Mesenchymal stem cell (in vitro differentiated cells and primary cell): ENCODE data around the gene METAP1.

Source experiments
- DNase-seq: peaks from one replicate; pipeline ENCODE4 v3.0.0-alpha.2; 2013
- H2AFZ ChIP-seq: one replicate; pipeline ENCODE4 v1.6.1; 2013; ENCODE audit warnings: low read depth, mild to moderate bottlenecking, control low read depth, inconsistent platforms, low read length, moderate library complexity
- H2AK5ac ChIP-seq: 2 replicates; pipeline ENCODE4 v1.6.1; 2013; ENCODE audit warnings: low read length, moderate library complexity, mild to moderate bottlenecking, inconsistent platforms; ENCODE audit not compliant: severe bottlenecking
- H2BK120ac ChIP-seq: one replicate; pipeline ENCODE4 v1.6.1; 2013; ENCODE audit warnings: low read depth, mild to moderate bottlenecking, inconsistent platforms, low read length, moderate library complexity
- H2BK12ac ChIP-seq, 2 experiments: one replicate each; pipeline ENCODE4 v1.6.1; 2013; ENCODE audit warnings: inconsistent platforms in 2 of 2, low read length in 2 of 2, mild to moderate bottlenecking in 2 of 2, moderate library complexity in 2 of 2, control low read depth in 1 of 2
- H2BK15ac ChIP-seq: one replicate; pipeline ENCODE4 v1.6.1; 2013; ENCODE audit warnings: mild to moderate bottlenecking, low read depth, inconsistent platforms; ENCODE audit not compliant: poor library complexity, severe bottlenecking
- H2BK5ac ChIP-seq: 2 replicates; pipeline ENCODE4 v1.6.1; 2013; ENCODE audit warnings: low read depth, mild to moderate bottlenecking, low read length, control low read depth, inconsistent platforms; ENCODE audit not compliant: poor library complexity, severe bottlenecking
- H3K14ac ChIP-seq, 2 experiments: one replicate each; pipeline ENCODE4 v1.6.1; 2013; ENCODE audit warnings: inconsistent platforms in 2 of 2, low read length in 2 of 2, control low read depth in 1 of 2, mild to moderate bottlenecking in 1 of 2, moderate library complexity in 1 of 2
- H3K18ac ChIP-seq, 2 experiments: one replicate each; pipeline ENCODE4 v1.6.1; 2013; ENCODE audit warnings: inconsistent platforms in 2 of 2, low read length in 2 of 2, control low read depth in 1 of 2, low read depth in 1 of 2, mild to moderate bottlenecking in 1 of 2
- H3K23ac ChIP-seq, 2 experiments: one replicate each; pipeline ENCODE4 v1.6.1; 2013; ENCODE audit warnings: inconsistent platforms in 2 of 2, low read length in 2 of 2, mild to moderate bottlenecking in 2 of 2, moderate library complexity in 2 of 2, control low read depth in 1 of 2
- H3K27ac ChIP-seq: 2 replicates; pipeline ENCODE4 v1.5.1; 2013; ENCODE audit warnings: mild to moderate bottlenecking, moderate library complexity, low read length, control low read depth, inconsistent platforms; ENCODE audit not compliant: poor library complexity, severe bottlenecking
- H3K27me3 ChIP-seq, 2 experiments: 2 replicates each; pipeline versions ENCODE4 v1.6.1 to v1.7.0; 2013; ENCODE audit warnings: low read length in 2 of 2, mild to moderate bottlenecking in 2 of 2, moderate library complexity in 2 of 2, control low read depth in 1 of 2, inconsistent platforms in 1 of 2; ENCODE audit not compliant: control insufficient read depth in 1 of 2, insufficient read depth in 1 of 2
- H3K36me3 ChIP-seq, 2 experiments: 2 replicates each; pipeline versions ENCODE4 v1.6.1 to v1.7.0; 2013; ENCODE audit warnings: low read length in 2 of 2, control low read depth in 1 of 2, inconsistent platforms in 1 of 2, low read depth in 1 of 2, mild to moderate bottlenecking in 1 of 2; ENCODE audit not compliant: insufficient read depth in 2 of 2, control insufficient read depth in 1 of 2
- H3K4ac ChIP-seq, 2 experiments: one replicate each; pipeline ENCODE4 v1.6.1; 2013; ENCODE audit warnings: inconsistent platforms in 2 of 2, low read length in 2 of 2, mild to moderate bottlenecking in 2 of 2, moderate library complexity in 2 of 2, control low read depth in 1 of 2, low read depth in 1 of 2
- H3K4me1 ChIP-seq: 2 replicates; pipeline ENCODE4 v1.6.1; 2013; ENCODE audit warnings: low read depth, low read length, control low read depth; ENCODE audit not compliant: control insufficient read depth, insufficient read depth
- H3K4me2 ChIP-seq: 2 replicates; pipeline ENCODE4 v1.6.1; 2013; ENCODE audit warnings: low read length, mild to moderate bottlenecking, inconsistent platforms; ENCODE audit not compliant: poor library complexity, severe bottlenecking
- H3K4me3 ChIP-seq, 2 experiments: 2 replicates each; pipeline versions ENCODE4 v1.5.1 to v1.7.0; 2013; ENCODE audit warnings: low read length in 2 of 2, mild to moderate bottlenecking in 2 of 2, control low read depth in 1 of 2, low read depth in 1 of 2; ENCODE audit not compliant: insufficient read depth in 1 of 2
- H3K79me1 ChIP-seq: replicated peaks from 2 replicates; pipeline ENCODE4 v1.6.1; 2013; ENCODE audit warnings: mild to moderate bottlenecking, control low read depth, low read length, inconsistent platforms; ENCODE audit not compliant: poor library complexity, severe bottlenecking
- H3K9ac ChIP-seq: 2 replicates; pipeline ENCODE4 v1.7.0; 2013; ENCODE audit warnings: mild to moderate bottlenecking, low read length, moderate library complexity
- H3K9me3 ChIP-seq: 2 replicates; pipeline ENCODE4 v1.7.0; 2013; ENCODE audit warnings: mild to moderate bottlenecking, low read length; ENCODE audit not compliant: control insufficient read depth
- H4K8ac ChIP-seq: one replicate; pipeline ENCODE4 v1.6.1; 2013; ENCODE audit warnings: inconsistent platforms, mild to moderate bottlenecking, low read length, moderate library complexity
- H4K91ac ChIP-seq: one replicate; pipeline ENCODE4 v1.6.1; 2013; ENCODE audit warnings: mild to moderate bottlenecking, low read length, inconsistent platforms
- WGBS: methylation state at CpG from one replicate; pipeline ENCODE4 v1.1.7; 2013; ENCODE audit warnings: mixed read lengths; 5-methylcytosine and 5-hydroxymethylcytosine counted together

Gene METAP1

GRCh38 chr4:99033956-99034355 lies 38.4 kb downstream of the METAP1 start:
- no peak overlapping the region for H3K4ac ChIP-seq
- no peak overlapping the region for H3K23ac ChIP-seq
- DNase-seq = no peak
- no peak overlapping the region for H4K8ac ChIP-seq
- WGBS = no CpG with 5 or more reads among the region's 4 CpGs
- H3K9ac ChIP-seq = no peak overlapping the region
- no peak overlapping the region for H2BK120ac ChIP-seq
- no peaks in the 10 kb centered on the region for H3K27me3 ChIP-seq
- peaks cover 12% of the 10 kb centered on the region for H3K79me1 ChIP-seq
- H3K4me3 ChIP-seq = no peak overlapping the region
- no peak overlapping the region for H2BK5ac ChIP-seq
- H3K36me3 ChIP-seq = peaks cover 0 to 67% of the 10 kb centered on the region in 2 experiments
- H4K91ac ChIP-seq = no peak overlapping the region
- H3K18ac ChIP-seq = no peak overlapping the region
- no peak overlapping the region for H2BK12ac ChIP-seq
- peak overlapping the region; percentile 19 for H3K27ac ChIP-seq
- no peak overlapping the region for H3K4me2 ChIP-seq
- no peaks in the 10 kb centered on the region for H3K4me1 ChIP-seq
- no peak overlapping the region for H2AFZ ChIP-seq
- H2BK15ac ChIP-seq = no peak overlapping the region
- H2AK5ac ChIP-seq = no peak overlapping the region
- peaks cover 13% of the 10 kb centered on the region for H3K9me3 ChIP-seq
- no peak overlapping the region for H3K14ac ChIP-seq

- Histone ChIP-seq H2BK15ac (no peak overlapping the region), H2BK5ac (no peak overlapping the region), H3K4me2 (no peak overlapping the region), H3K27ac (no peak overlapping the region), H2BK120ac (no peak overlapping the region), H2BK12ac (no peak overlapping the region), H4K8ac (no peak overlapping the region), H3K4me1 (no peaks in the 10 kb centered on the region), H4K91ac (no peak overlapping the region), H3K79me1 (peaks cover 3% of the 10 kb centered on the region), H3K27me3 (no peaks in the 10 kb centered on the region), H3K18ac (no peak overlapping the region), H3K23ac (no peak overlapping the region), H3K9ac (no peak overlapping the region), H3K4me3 (no peak overlapping the region), H3K9me3 (peaks cover 13% of the 10 kb centered on the region), H2AK5ac (no peak overlapping the region), H3K14ac (no peak overlapping the region), H2AFZ (no peak overlapping the region), H3K4ac (no peak overlapping the region), H3K36me3 (peaks cover 2 to 72% of the 10 kb centered on the region in 2 experiments)
- 100% methylated on average over 1 of the region's 1 CpG for WGBS
- no peak for DNase-seq
Measured at GRCh38 chr4:99038213-99038612, 42.7 kb downstream of the METAP1 start.

- H3K4me3 ChIP-seq = no peak overlapping the region
- no peak overlapping the region for H2BK12ac ChIP-seq
- H3K23ac ChIP-seq = no peak overlapping the region
- 97% methylated on average over 2 of the region's 2 CpGs for WGBS
- no peak overlapping the region for H2AK5ac ChIP-seq
- H3K4me1 ChIP-seq = no peaks in the 10 kb centered on the region
- H2BK120ac ChIP-seq = no peak overlapping the region
- no peaks in the 10 kb centered on the region for H3K27me3 ChIP-seq
- DNase-seq = no peak
- no peak overlapping the region for H3K14ac ChIP-seq
- no peak overlapping the region for H4K91ac ChIP-seq
- H2BK15ac ChIP-seq = no peak overlapping the region
- peaks cover under 1% of the 10 kb centered on the region for H3K9me3 ChIP-seq
- H4K8ac ChIP-seq = no peak overlapping the region
- H3K27ac ChIP-seq = no peak overlapping the region
- H3K4ac ChIP-seq = no peak overlapping the region
- H3K4me2 ChIP-seq = no peak overlapping the region
- H3K79me1 ChIP-seq = peaks cover 17% of the 10 kb centered on the region
- no peak overlapping the region for H3K9ac ChIP-seq
- peaks cover 14 to 73% of the 10 kb centered on the region in 2 experiments for H3K36me3 ChIP-seq
- H3K18ac ChIP-seq = no peak overlapping the region
- no peak overlapping the region for H2BK5ac ChIP-seq
- H2AFZ ChIP-seq = no peak overlapping the region
Measured at GRCh38 chr4:99043346-99043745, 47.8 kb downstream of the METAP1 start.

GRCh38 chr4:99047710-99048109 lies 52.2 kb downstream of the METAP1 start:
- no peak overlapping the region for H3K14ac ChIP-seq
- no peaks in the 10 kb centered on the region for H3K27me3 ChIP-seq
- no peak overlapping the region for H4K8ac ChIP-seq
- no peak overlapping the region for H3K4me2 ChIP-seq
- no peak overlapping the region for H3K18ac ChIP-seq
- H3K9ac ChIP-seq = no peak overlapping the region
- H4K91ac ChIP-seq = no peak overlapping the region
- no peak overlapping the region for H3K27ac ChIP-seq
- H2AFZ ChIP-seq = no peak overlapping the region
- no CpG with 5 or more reads among the region's 2 CpGs for WGBS
- H2BK15ac ChIP-seq = no peak overlapping the region
- H3K36me3 ChIP-seq = peaks cover 23 to 84% of the 10 kb centered on the region in 2 experiments
- H2AK5ac ChIP-seq = no peak overlapping the region
- H3K4ac ChIP-seq = no peak overlapping the region
- DNase-seq = no peak
- no peak overlapping the region for H3K23ac ChIP-seq
- no peaks in the 10 kb centered on the region for H3K4me1 ChIP-seq
- no peak overlapping the region for H2BK5ac ChIP-seq
- H2BK12ac ChIP-seq = no peak overlapping the region
- no peaks in the 10 kb centered on the region for H3K9me3 ChIP-seq
- H3K4me3 ChIP-seq = no peak overlapping the region
- H3K79me1 ChIP-seq = peaks cover 31% of the 10 kb centered on the region
- H2BK120ac ChIP-seq = no peak overlapping the region
